Fibroblast of lung (primary cell): ENCODE data around the gene DPEP2.

Experiments used
- EZH2 ChIP-seq: IDR thresholded peaks from 2 replicates; pipeline ENCODE4 v1.5.1; 2012; ENCODE audit warnings: low read length, control low read depth, mild to moderate bottlenecking; ENCODE audit errors: missing control alignments
- TF ChIP-seq, protein P1 (sequence below), 2 donors: IDR thresholded peaks in 1 of 2; conservative IDR thresholded peaks in 1 of 2; 1 replicate in 1 of 2; 2 replicates in 1 of 2; pipeline ENCODE4 v1.5.1; 2011 to 2012; ENCODE audit warnings: low read length in 2 of 2, control low read depth in 1 of 2, inconsistent platforms in 1 of 2, low read depth in 1 of 2, mild to moderate bottlenecking in 1 of 2

DNA sequence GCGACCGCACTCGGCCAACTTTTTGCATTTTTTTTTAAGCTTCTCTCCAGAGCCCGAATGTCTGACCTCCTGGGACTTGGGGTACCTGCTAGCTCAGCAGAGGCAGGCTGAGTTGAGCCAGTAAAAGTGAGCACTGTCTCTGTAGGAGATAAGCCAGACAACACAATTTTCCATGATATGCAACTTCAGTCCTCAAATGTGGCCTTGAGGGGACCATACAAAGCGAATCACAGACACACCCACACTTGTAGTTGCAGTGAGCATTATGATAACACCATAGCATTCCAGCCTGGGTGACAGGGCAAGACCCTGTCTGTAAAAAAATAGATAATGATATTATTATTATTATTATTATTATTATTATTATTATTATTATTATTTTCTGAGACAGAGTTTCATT lies 2.6 kb downstream of the DPEP2 start:
- TF ChIP-seq, protein P1, sequence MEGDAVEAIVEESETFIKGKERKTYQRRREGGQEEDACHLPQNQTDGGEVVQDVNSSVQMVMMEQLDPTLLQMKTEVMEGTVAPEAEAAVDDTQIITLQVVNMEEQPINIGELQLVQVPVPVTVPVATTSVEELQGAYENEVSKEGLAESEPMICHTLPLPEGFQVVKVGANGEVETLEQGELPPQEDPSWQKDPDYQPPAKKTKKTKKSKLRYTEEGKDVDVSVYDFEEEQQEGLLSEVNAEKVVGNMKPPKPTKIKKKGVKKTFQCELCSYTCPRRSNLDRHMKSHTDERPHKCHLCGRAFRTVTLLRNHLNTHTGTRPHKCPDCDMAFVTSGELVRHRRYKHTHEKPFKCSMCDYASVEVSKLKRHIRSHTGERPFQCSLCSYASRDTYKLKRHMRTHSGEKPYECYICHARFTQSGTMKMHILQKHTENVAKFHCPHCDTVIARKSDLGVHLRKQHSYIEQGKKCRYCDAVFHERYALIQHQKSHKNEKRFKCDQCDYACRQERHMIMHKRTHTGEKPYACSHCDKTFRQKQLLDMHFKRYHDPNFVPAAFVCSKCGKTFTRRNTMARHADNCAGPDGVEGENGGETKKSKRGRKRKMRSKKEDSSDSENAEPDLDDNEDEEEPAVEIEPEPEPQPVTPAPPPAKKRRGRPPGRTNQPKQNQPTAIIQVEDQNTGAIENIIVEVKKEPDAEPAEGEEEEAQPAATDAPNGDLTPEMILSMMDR (conservative IDR thresholded peaks at IDR 0.05 in 1 of 2, IDR thresholded peaks at IDR 0.05 in 1 of 2; ENCODE audit: low read depth in 1 of 2, low read length in 2 of 2), result no peak
- no peak for TF ChIP-seq EZH2
